Measurements from ENCODE around the gene EDARADD.

The EDARADD gene

GRCh38 chr1:236520445-236521005 lies 126.4 kb downstream of the EDARADD start:
- no peak for DNase-seq

DNA sequence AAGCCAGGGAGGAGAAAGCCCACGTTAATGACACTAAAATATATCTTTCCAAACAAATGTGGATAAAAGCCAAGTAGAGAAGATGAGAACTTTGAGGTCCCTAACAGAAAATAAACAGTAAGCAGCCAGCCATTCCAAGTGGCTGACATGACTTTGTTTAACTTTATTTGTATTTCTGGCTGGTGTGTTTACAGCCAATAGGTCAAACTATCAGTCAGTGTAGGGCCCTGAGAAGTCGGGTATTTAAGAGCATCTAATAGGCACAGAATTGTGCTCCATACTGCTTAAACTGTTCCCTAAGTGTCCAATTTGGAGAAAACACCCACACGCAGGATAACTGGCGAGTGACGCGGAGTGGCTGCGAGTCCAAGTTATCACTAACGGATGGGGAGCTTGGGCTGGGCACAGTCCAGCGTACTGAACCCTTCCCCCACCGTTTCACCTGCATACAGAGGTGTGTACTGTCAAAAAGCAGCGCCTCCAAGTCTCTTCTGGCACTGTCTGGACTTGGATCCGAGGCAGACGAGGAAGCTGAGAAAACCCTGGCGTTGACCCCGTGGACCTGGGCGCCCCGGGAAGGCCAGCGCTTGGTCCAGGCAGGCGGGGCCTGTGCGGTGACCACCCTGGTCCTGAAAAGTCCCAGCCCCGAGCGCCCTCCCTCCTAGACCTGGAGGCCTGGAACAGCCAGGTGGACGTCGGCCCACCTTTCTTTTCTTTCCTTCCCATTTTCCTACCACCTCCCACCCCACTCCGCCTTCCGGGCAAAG lies 129.0 kb downstream of the EDARADD start:
- DNase-seq, result no peak

- DNase-seq, result peak; percentile 18
Observed at GRCh38 chr1:236523704-236524141, 129.6 kb downstream of the EDARADD start, which contains the start of gene LGALS8. Gene LGALS8 (plus strand): TSS chr1:236523982. CDS start chr1:236526071, 2,089 bp downstream.

DNA sequence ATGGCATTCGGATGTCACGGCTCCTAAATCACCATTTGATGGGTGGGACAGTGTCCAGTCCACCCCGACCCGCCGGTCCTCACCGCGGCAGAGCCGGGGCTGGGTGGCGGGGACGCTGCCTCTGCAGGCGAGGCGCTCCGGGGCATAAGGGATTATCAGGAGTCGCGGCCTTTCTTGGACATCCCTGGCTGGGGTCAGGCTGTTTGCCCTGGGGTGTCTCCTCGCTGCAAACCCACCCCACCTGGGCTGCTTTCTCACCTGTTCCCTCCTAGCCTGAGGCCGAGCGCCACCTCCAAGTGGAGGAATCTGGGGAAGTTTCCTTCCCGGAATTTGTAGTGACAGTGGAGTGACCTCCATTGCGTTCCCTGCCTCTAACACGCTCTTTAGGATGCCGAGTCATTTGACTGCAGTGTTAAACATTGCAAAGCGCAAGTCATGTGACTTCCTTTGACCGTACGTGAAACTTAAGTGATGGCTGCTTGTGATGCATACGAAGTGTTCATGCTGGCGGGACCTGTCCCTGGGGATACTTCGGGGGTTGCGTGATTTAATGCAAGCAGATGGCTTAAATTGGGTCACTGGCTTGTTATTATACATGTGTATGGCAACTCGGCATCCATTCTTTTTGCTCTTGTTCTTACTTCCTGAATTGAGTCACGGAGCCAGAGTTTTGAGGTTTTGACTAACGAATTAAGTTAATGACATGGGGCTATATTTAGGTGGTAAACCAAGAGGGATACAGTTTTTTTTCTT lies 130.2 kb downstream of the EDARADD start:
- peak; percentile 35 for DNase-seq

- DNase-seq, result no peak
Observed at GRCh38 chr1:236524895-236525184, 130.8 kb downstream of the EDARADD start.

- DNase-seq, result no peak
Observed at GRCh38 chr1:236526079-236526478, 132.0 kb downstream of the EDARADD start.

DNA sequence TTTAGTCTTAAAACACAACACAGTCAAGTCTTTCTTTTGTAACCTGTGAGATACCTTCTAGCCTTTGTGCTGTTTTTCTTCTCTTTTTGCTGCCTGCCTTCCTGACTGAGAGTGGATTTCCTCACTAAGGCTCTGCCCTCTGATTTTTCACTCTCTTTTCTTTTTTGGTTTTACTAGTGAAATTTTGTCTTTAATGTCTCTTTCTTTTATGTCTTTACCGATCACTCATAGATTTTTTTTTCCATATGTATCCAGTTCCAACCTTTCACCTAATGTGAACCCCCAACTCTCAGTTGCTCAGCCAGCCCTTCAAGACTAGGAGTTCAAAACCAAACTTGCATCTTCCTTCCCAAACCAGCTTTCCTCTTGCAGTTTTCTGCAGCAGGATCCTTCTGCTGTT lies 136.2 kb downstream of the EDARADD start:
- no peak for DNase-seq

DNA sequence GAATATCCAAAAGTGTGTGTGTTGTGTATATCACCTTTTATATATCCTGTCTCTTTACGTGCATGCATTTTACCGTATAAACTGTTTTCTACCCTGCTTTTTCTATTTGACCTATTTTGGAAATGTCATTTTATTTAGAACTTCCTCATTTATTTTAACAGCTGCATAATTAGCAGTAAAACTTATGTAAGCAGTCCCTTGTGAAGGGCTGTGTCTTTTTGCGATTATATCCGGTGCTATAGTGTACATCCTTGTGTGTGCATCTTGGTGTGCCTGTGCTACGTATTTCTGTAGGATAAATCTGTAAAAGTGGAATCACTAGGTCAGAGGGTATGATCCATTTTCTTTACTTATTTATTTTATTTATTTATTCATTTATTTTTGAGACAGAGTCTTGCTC lies 136.9 kb downstream of the EDARADD start:
- DNase-seq, result no peak

DNA sequence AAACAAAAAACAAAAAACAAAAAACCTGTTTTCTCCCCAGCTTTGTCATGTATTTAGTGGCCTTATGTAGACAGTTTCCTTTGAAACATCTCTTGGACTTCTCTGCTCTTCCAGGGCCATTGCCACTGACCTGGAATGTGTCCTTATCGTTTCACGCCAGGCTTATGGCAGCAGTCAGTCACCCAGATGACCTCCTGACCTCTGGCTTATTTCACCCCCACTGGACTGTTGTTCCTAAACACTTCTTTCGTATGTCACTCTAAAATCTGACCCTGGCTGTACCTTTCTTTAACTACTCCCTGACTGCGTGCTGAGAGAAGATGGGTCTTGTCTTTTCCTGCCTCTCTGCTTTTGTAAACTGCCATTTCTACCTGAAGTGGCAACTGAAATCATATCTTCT lies 138.8 kb downstream of the EDARADD start:
- no peak for DNase-seq

DNA sequence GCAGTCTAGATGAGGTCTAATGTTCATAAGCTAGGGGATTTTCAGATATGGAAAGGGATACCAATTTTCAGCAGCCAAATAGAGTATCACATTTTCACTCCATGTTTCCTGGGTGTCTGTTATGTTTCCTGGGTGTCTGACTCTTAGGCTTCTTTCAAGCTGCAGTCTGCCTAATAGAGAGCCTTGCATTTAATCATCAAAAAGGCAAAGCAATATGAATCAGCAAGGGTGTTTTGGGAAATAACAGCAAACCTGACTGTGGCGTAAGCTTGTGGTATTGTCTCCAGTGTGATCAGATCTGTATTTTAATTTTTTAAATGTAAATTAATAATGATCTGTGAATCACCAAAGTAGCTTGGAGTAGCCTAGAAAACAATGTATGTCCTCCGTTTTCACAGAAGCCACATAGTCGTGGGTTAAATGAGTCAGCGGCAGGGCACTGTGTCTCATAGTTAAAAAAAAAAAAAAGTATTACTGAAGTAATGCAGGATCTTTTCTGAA lies 140.1 kb downstream of the EDARADD start:
- DNase-seq, result no peak

All from NCI-H226 (cell line).